ENCODE measurements around the gene OR2W3.

The OR2W3 gene

DNA sequence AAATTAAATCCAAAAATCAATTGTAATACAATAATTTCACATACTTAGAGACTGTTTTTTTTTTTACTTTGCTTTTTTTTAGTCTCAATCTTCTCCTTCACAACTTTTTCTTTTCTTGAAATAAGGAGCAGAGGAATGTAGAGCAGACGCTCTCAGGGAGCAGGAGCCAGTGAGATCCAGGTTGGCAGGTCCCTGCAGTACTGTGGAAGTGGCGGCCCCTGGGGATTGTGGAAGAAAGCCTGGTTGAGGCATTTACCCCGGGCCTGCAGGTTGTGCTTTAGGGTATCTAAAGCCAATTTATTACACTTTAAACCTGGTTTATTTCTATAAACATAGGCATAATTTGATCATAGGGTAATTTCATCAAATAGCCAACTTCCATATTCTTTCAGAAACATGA lies 28.6 kb downstream of the OR2W3 start:
- no peak for DNase-seq

DNA sequence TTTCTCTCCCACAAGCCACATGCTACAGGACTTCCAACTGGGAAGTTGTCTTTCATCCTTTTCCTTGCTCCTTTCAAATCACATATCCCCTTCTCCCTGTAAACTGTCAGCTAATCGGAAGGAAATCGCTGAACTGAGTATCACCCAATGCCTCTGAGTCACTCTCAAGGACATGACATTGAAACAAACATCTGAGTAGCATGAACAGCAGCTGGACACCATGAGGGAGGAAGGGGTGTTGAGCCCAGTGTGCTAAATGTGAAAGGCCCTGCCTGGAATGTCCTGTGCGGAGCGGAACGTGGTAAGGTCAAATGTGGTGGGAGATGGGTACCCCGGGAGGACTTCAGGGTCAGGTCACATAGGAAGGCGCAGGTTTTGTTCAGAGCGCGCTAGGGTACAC lies 29.5 kb downstream of the OR2W3 start, which contains the start of gene OR2AJ1:
OR2AJ1 (plus strand) TSS at position 22 of the 400 bp plus-strand sequence. CDS start 8,880 bp downstream, outside the sequence.
- DNase-seq, result no peak

DNA sequence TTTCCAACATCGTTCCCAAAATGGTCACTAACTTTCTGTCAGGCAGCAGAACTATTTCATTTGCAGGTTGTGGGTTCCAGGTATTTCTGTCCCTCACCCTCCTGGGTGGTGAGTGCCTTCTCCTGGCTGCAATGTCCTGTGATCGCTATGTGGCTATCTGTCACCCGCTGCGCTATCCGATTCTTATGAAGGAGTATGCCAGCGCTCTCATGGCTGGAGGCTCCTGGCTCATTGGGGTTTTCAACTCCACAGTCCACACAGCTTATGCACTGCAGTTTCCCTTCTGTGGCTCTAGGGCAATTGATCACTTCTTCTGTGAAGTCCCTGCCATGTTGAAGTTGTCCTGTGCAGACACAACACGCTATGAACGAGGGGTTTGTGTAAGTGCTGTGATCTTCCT lies 38.6 kb downstream of the OR2W3 start:
- no peak for DNase-seq

DNA sequence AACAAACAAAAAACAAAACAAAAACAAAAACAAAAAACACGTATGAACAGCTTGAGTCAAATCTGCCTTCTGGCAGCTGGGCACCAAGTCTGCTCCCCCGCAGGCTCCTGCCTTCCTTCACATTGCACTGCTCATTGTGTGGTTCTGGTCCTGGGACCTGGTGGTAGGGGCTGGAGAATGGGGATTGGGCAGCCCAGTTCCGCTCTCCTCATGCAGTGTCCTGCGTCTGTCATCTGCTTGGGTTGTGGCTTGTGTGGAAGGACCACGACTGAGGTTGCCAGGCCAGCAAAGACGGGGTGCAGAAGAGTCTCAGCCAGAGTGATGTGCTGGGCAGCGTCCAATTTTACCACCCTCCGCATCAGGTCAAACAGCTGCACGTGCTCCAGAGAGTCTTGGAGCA lies 40.4 kb downstream of the OR2W3 start:
- no peak for DNase-seq

DNA sequence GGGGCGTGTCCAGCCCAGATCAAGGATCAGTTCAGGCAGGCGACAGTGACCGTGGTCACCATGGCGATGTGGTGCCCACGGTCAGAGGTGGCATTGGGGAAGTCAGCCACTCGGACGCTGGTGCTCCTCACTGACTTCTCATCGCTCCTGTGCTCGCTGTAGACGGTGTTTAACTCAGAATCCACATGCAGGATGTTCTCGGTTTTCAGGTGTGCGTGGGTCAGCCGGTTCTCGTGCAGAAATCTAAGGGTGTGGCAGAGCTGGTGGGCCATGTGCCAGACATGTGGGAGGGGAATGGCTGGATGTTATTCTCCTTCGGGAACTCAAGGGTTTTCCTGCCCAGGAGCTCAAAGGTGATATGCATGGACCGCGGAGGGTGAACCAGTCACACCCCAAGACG lies 41.0 kb downstream of the OR2W3 start:
- peak; percentile 17 for DNase-seq

DNA sequence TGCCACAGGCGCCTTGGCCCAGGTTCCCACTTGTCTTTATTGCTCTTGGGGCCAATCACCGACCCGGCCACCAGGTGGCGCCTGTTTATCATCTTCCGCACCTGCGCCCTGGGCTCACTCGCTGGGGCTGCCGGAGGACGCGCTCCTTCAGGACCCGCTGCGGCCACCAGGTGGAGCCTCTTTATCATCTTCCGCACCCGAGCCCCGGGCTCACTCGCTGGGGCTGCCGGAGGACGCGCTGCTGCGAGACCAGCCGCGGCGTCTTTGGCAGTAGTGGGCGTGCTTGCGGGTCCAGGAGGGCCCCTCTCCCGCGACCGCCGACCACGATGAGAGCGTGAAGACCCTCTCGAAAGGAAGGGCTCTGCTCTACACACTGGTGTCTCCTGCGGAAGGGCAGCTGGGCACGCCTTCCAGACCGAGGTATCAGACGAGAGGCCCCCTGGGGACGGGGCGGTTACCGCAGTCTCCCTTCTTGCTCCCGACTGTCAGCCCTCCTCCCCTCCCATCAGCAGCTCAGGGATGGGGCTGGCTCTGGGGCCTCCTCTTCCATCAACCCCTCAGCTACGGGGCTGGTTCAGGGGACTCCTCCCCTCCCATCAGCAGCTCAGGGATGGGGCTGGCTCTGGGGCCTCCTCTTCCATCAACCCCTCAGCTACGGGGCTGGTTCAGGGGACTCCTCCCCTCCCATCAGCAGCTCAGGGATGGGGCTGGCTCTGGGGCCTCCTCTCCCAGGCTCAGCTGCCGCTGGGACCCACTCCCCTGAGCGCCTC lies 41.8 kb downstream of the OR2W3 start:
- peak; percentile 89 for DNase-seq

DNA sequence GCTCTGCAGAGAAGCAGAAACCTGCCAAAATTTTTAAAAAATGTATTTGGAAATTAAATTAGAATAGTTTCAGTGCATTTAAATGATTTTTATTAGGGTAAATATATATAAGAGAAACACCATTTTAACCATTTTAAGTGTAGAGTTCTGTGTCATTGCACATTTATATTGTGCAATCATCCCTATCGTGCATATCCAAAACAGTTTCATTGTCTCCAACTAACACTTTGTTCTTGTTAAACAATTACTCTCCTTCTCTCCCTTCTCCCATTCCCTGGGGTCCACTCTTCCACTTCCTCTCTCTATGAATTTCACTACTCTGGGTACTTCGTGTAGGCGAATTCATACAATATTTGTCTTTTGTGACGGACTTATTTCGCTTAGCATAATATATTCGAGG lies 47.2 kb downstream of the OR2W3 start:
- DNase-seq, result no peak
